GM18873 (cell line): ENCODE measurements around the gene PLA2G4F.

Source experiments
- ATAC-seq: cut with Tn5 transposase; IDR thresholded peaks from one replicate; pipeline ENCODE4 v1.9.1; 2021; ENCODE audit warnings: mild to moderate bottlenecking, moderate library complexity, moderate number of reproducible peaks; ENCODE audit not compliant: unreplicated experiment, low FRiP score

The PLA2G4F gene

DNA sequence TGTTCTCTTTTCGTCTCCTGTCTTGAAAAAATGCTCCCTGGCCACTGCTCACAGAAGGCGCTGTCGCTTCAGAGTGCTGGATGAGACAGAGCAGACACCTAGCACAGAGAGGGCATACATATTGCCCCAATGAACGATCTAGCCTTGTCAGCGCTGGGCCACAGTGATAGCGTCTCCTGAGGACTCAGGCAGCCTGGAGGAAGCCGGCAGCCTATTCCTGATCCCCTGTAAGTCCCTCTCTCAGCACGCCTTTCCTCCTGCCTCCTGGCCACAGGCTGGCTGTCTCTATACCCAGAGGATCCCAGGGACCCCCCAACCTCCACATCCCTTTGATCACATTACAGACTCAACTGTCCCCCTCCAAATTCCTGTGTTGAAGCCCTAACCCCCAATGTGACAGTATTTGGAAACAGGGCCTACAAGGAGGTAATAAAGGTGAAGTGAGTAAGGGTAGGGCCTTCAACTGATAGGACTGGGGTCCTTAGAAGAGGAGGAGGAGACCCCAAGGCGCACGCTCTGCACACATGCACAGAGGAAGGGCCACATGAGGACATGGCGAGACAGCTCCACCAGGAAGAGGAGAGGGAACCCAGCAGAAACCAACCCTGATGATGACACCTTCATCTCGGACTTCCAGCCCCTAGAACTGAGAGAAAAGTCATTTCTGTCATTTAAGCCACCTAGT is 7.5 kb downstream of the PLA2G4F start:
- no peak for ATAC-seq

DNA sequence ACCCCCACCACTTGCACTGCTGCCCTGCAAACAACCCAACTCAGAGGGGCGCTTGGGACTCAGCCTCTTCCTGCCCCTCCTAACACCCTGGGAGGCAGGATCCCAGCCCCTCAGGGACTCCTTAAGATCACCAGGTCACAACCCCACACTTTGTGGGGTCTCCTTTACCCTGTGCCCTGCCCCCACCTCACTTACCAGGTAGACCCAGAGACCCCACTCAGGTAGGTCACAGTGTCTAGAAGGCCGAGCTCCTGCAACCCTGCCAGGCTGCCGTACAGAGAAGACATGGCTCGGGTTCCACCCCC is 9.1 kb downstream of the PLA2G4F start:
- ATAC-seq = no peak

DNA sequence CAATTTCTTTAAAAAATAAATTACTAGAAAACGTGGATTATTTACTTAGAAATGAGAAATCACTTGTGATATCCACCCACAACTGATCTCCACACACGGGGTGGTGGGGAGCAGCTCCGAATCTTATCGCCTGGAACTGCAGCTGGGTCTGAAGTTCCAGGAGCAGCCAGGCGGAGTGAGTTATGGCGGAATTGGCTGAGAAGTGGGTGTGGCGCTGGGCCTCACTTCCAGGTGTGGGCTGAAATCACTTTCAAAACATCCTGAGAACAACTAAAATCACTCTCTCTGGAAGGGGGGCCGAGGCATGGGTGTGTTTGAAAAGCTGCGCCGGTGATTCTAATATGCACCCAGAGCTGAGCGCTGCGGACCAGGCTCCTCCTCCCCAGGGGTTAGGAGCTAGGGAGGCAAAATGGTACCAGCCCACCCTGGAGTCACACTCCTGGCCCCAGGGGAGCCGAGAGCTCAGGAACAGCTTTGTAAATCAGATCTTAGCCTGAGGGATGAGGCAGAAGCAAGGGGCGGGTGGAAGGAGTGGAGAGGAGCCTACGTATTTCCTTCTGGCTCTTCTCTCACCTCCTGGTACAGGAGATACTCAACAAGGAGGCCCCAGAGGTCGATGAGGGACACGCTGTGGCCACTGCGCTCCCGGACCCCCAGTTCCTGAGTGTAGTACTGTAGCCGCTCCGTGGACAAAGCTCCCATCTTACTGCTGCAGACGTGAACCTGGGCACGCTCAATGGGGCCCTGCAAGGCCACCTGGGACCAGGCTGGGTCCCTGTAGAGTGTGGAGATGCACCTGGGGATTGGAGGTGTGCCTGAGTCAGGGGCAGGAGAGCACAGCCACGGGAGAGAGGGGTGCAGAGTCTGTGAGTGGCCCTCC is 9.6 kb downstream of the PLA2G4F start:
- ATAC-seq = no peak

DNA sequence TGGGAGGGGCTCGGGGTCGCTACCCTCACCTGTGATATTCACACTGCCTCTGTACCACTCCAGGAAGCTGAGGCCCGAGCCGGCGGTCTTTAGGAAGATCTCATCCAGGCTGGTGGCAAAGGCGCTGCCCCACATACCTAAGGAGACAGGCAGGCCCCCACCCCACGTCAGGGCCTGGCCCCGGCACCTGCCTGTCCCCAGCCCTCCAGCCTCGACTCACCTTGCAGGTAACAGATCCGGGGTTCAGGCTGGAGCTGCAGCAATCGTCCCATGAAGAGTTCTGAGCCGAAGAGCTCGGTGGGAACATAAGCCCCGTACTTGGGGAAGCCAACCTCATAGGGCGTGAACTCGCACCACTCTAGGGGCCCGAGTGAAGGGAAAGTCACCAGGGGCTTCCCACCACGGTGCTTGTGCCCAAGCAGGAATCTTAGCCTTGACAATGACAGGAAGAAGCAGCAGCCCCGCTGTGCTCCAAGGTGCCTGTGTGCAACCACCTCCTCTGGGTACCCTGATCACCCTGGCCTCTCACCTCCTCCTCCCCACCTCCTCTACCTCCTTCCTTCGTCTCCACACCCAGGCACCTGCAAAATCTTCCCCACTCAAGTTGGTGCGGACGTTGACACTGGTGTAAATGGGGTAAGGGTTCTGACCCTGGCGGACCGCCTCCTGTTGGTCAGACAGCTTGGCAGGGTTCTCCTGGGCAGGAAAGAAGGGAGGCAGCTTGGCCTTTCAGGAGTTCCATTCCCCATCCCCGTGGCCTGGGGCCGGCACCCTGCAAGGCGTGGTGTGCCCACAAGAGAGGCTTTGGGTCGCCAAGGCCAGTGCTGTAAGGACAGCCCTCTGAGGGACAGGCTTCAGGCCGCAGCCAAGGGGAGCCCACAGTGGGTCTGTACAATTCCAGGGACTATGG is 10.6 kb downstream of the PLA2G4F start:
- no peak for ATAC-seq

GRCh38 chr15:42144841-42145375 is 11.5 kb downstream of the PLA2G4F start:
- ATAC-seq = no peak

GRCh38 chr15:42143866-42144625 is 12.4 kb downstream of the PLA2G4F start:
- no peak for ATAC-seq

GRCh38 chr15:42143356-42143755 is 13.1 kb downstream of the PLA2G4F start:
- ATAC-seq = no peak

DNA sequence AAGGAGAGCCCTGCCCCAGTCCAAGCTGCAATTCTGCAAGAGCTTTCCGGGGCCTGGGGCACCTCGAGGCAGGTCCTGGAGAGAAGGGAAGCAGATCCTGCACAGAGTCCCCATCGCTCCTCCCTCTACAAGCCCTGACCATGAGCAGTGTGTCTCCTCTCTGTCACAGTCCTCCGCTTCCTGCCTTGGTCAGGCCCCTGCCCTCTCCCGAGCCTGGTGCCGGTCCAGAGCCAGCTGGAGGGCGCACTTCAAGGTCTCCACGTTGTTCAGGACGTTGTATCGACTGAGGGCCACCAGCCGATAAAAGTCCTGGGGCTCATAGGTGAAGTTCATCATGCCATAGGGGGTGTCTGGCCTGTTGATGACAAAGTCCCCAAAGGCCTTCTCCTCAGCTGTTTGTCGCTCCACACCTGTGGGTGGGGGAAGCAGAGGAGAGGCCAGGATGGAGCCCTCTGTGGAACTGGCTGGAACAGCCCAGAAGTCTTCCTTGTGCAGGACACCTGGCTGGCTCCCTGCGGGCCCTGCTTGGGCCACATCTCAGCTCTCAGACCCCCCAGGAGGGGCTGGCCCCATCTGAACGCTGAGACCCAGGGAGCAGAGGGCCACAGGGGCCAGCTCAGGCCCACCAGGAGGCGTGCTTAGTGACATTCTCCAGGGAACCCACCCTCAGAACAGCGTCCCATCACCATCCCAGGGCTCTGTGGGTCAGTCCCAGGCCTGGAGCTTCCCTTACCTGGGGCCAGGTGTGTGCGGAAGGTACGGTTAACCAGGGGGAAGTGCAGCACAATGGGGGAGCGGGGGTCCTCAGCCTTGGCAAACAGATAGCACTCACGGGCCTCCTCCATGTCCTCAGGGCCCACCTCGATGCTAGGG is 14.4 kb downstream of the PLA2G4F start:
- no peak for ATAC-seq

DNA sequence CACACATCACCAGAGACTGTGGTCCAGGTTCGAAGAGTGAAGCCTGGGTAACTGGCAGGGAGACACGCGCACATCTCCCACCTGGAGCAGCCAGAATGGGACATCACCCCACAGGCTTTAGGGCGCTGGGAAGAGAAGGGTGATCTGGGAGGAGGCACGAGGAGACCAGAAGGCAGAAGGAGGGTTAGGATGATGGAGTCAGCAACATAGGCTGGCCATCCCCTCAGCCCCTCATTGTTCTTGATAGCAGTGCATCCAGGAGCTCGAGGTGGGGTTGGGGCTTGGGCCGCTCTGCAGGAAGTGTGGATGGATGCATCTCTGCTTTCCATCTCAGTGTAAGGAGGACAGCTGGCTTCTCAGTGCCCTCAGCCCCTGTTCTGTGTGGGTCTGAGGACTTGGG is 15.2 kb downstream of the PLA2G4F start:
- ATAC-seq = no peak

DNA sequence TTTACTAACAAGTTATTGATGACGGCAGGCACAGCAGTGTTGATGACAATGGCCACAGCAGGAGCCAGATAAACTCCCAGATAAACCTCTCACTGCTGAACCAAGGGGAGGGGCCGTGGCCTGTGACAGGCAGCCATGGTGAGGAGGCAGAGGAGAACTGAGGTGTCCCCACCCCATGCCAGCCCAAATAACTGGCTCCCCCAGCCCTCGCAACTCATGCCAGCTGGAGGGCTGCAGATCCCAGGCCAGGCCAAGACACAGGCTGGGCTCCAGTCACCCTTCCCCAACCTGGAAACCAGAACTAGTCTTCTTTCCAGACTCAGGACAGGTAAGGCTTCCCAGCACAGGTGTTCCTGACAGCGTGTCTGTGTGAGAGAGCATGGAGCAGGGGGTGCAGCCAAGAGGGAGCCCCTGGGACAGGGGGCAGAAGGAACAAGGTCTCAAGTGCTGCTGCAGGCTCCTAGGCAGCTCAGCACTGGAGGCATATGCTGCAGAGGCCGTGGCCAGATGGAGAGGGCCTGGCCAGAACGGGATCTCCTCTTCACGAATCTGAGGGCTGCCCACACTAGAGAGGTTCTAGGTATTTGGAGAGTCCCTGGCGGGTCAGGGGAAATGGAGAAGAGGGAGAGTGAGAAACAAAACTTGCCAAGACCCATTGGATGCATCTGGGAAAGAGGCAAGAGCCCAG is 15.9 kb downstream of the PLA2G4F start:
- no peak for ATAC-seq

- ATAC-seq = no peak
Observed at GRCh38 chr15:42139596-42139995, 16.8 kb downstream of the PLA2G4F start.

DNA sequence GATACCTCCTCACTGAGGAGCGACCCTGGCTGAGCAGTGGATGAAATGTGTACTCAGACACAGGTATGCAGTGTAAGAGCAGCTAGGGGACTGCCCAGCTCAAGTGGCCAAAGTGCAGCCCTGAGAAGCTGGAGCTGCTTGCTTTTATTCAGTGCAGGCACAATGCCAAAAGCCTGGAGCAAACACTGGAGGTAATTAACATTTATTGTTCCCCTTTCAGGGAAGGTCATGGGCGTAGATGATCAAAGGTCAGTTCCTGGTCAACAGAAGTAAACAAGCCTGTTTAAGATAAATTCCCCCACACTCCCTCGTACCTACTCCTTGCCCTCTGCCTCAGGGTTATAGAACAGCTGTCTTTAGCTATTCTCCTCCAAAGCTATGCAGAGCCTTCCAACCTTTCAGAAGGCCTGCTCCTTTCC is 17.5 kb downstream of the PLA2G4F start:
- no peak for ATAC-seq

DNA sequence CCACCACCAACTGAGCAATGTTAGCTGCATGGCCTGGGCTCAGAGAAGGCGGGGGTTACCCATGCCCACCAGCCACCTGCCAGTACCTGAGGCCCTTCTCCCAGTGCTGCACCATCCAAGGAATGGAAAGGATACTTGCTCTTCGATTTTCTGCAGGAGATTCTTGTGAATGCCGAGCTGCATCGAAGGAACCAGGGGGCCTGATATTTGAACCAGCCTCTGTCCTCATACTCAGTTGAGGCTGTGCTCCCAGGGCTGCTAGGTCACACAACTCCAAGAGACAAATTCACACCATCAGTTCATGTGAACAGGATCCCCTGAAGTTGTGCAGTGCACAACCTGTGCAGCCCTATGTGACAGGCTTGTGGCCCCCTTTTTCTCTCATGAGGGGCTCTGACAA is 18.0 kb downstream of the PLA2G4F start:
- ATAC-seq = no peak

- ATAC-seq = no peak
Observed at GRCh38 chr15:42137461-42138261, 18.8 kb downstream of the PLA2G4F start.

DNA sequence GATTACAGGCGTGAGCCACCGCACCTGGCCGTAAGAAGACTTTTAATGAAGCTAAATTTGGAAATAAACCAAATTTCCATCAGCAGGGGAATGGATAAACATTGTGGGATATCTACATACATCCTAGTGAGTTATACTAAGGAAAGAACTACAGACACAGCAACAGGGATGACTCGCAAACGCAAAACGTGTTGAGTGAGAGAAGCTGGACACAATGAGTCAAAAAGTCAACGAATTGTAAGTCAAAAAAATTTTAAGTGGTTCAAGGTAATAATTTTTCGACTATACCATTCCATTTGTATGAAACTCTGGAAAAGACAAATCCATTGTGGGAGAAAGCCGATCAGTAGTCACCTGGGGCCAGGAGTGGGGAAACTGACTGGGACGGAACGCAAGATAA is 19.9 kb downstream of the PLA2G4F start:
- no peak for ATAC-seq

GRCh38 chr15:42135351-42135750 is 21.1 kb downstream of the PLA2G4F start:
- no peak for ATAC-seq

DNA sequence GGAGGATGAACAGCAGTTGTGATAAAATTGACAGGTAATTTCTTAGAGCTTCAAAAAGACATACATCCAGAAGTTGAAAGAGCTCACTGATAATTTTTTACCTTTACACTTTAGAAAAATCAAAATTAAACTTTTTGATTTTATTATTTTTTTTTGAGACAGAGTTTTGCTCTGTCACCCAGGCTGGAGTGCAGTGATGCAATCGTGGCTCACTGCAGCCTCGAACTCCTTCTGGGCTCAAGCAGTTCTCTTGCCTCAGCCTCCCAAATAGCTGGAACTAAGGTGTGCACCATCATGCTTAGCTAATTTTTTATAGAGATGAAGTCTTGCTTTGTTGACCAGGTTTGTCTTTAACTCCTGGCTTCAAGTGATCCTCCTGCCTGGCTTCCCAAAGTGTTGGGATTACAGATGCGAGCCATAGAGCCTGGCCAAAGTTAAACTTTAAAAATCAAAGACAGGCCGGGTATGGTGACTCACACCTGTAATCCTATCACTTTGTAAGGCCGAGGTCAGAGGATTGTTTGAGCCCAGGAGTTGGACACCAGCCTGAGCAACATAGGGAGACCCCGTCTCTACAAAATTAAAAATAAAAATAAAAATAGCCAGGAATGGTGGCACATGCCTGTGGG is 21.7 kb downstream of the PLA2G4F start:
- no peak for ATAC-seq
